HepG2 (cell line): ENCODE results near the gene RPL41. TPM values are rescaled to one million over a fixed set of nuclear protein-coding genes. Genes with fewer than 3 reads are reported as not detected.

ENCODE experiments used
- CCAR2 ChIP-seq: fragments of 200-400 bp; formaldehyde crosslinking; optimal IDR thresholded peaks from 2 replicates; pipeline ENCODE3; 2018; ENCODE audit warnings: low read depth, mild to moderate bottlenecking, low read length, moderate library complexity
- CTCF ChIP-seq: sonication (generic); formaldehyde crosslinking; IDR thresholded peaks from 2 replicates; pipeline ENCODE4 v1.5.0; 2020; ENCODE audit warnings: mild to moderate bottlenecking, missing genetic modification reagents, moderate library complexity
- GABPA ChIP-seq, 2 experiments: IDR thresholded peaks; 2 replicates each; pipeline ENCODE4 v1.6.1; 2011 to 2016; ENCODE audit warnings: low read depth in 2 of 2, low read length in 1 of 2, missing biosample characterization in 1 of 2, missing genetic modification characterization in 1 of 2
- HOXD1 ChIP-seq: sonication (generic); formaldehyde crosslinking; IDR thresholded peaks from 2 replicates; pipeline ENCODE4 v1.5.0; 2020; ENCODE audit warnings: missing genetic modification reagents
- JARID2 ChIP-seq: sonication (generic); formaldehyde crosslinking; IDR thresholded peaks from 2 replicates; pipeline ENCODE4 v1.8.1; 2023; ENCODE audit warnings: missing genetic modification reagents, inconsistent platforms; ENCODE audit not compliant: insufficient replicate concordance
- KDM2A ChIP-seq: sonication (generic); formaldehyde crosslinking; IDR thresholded peaks from 2 replicates; pipeline ENCODE4 v1.4.0; 2020; ENCODE audit warnings: low read depth, missing genetic modification reagents, borderline replicate concordance
- NR1H2 ChIP-seq: sonication (generic); formaldehyde crosslinking; IDR thresholded peaks from 2 replicates; pipeline ENCODE4 v1.8.1; 2022; ENCODE audit warnings: low read depth, missing genetic modification reagents, borderline replicate concordance
- POLR2AphosphoS5 ChIP-seq: IDR thresholded peaks from 2 replicates; pipeline ENCODE4 v1.6.1; 2012; ENCODE audit warnings: low read depth, low read length
- POLR2G ChIP-seq: fragments of 200-400 bp; formaldehyde crosslinking; IDR thresholded peaks from 2 replicates; pipeline ENCODE4 v1.6.1; 2018; ENCODE audit warnings: mild to moderate bottlenecking, low read depth, low read length, moderate library complexity
- RBM22 ChIP-seq: fragments of 200-400 bp; formaldehyde crosslinking; optimal IDR thresholded peaks from 2 replicates; pipeline ENCODE3; 2017; ENCODE audit warnings: mild to moderate bottlenecking, low read length, moderate library complexity
- RXRA ChIP-seq: sonication (generic); formaldehyde crosslinking; IDR thresholded peaks from 2 replicates; pipeline ENCODE4 v1.5.1; 2020; ENCODE audit warnings: missing genetic modification reagents
- SMAD9 ChIP-seq: sonication (generic); formaldehyde crosslinking; IDR thresholded peaks from 2 replicates; pipeline ENCODE4 v1.5.1; 2020; ENCODE audit warnings: mild to moderate bottlenecking, missing genetic modification reagents
- TCF7 ChIP-seq: sonication (generic); IDR thresholded peaks from 2 replicates; pipeline ENCODE4 v1.6.1; 2016; ENCODE audit warnings: antibody characterized with exemption, low read depth
- TSC22D2 ChIP-seq: sonication (generic); formaldehyde crosslinking; IDR thresholded peaks from 2 replicates; pipeline ENCODE4 v1.5.1; 2020; ENCODE audit warnings: missing genetic modification reagents, mild to moderate bottlenecking, borderline replicate concordance
- ZFP36 ChIP-seq: fragments of 150-350 bp; IDR thresholded peaks from 2 replicates; pipeline ENCODE4 v1.6.1; 2018; ENCODE audit warnings: borderline replicate concordance, low read length, low read depth; ENCODE audit not compliant: partially characterized antibody
- ZNF326 ChIP-seq: sonication (generic); formaldehyde crosslinking; IDR thresholded peaks from 2 replicates; pipeline ENCODE4 v1.4.0; 2020; ENCODE audit warnings: missing genetic modification reagents, borderline replicate concordance
- ZNF460 ChIP-seq: sonication (generic); formaldehyde crosslinking; IDR thresholded peaks from 2 replicates; pipeline ENCODE4 v1.5.1; 2020; ENCODE audit warnings: missing genetic modification reagents, mild to moderate bottlenecking, borderline replicate concordance
- ZNF597 ChIP-seq: sonication (generic); formaldehyde crosslinking; IDR thresholded peaks from 2 replicates; pipeline ENCODE4 v1.5.0; 2020; ENCODE audit warnings: missing genetic modification reagents
- ZNF737 ChIP-seq: sonication (generic); formaldehyde crosslinking; IDR thresholded peaks from 2 replicates; pipeline ENCODE4 v1.5.0; 2020; ENCODE audit warnings: missing genetic modification reagents, mild to moderate bottlenecking, borderline replicate concordance
- ZNF773 ChIP-seq: sonication (generic); formaldehyde crosslinking; IDR thresholded peaks from 2 replicates; pipeline ENCODE4 v1.4.0; 2020; ENCODE audit warnings: missing genetic modification reagents, borderline replicate concordance
- polyA plus RNA-seq, 8 experiments: library from polyadenylated mRNA; depleted of rRNA in 3 of 8; stranded (reverse) in 7 of 8; unstranded in 1 of 8; fragments of >200 nt; fragmentation: Illumina TruSeq in 4 of 8; extraction: Trizol in 4 of 8; gene quantifications; 2 replicates each; pipeline versions ENCODE4 v1.2.1 to v1.2.3, GENCODE V29; 2011 to 2016; ENCODE audit warnings: low read depth in 4 of 8, missing spikeins in 1 of 8, mixed read lengths in 1 of 8; ENCODE audit not compliant: insufficient read depth in 1 of 8
- total RNA-seq, 5 experiments: library from RNA; depleted of rRNA; stranded (reverse); fragments of >200 nt; fragmentation: Illumina TruSeq; extraction: Trizol; gene quantifications; 2 replicates each; pipeline ENCODE4 v1.2.3, GENCODE V29; 2016; ENCODE audit warnings: low read depth in 1 of 5
- TF ChIP-seq, protein P1 (sequence below): sonication (generic); formaldehyde crosslinking; IDR thresholded peaks from 2 replicates; pipeline ENCODE4 v1.8.0; 2022; ENCODE audit warnings: mild to moderate bottlenecking, missing genetic modification reagents; ENCODE audit not compliant: insufficient replicate concordance

RPL41 gene
- total and polyA plus RNA-seq, 2 of the 13 experiments (the other 11 are each of a cell fraction or from before 2014, with no cell fraction given) = 4,012 to 7,670 TPM

DNA sequence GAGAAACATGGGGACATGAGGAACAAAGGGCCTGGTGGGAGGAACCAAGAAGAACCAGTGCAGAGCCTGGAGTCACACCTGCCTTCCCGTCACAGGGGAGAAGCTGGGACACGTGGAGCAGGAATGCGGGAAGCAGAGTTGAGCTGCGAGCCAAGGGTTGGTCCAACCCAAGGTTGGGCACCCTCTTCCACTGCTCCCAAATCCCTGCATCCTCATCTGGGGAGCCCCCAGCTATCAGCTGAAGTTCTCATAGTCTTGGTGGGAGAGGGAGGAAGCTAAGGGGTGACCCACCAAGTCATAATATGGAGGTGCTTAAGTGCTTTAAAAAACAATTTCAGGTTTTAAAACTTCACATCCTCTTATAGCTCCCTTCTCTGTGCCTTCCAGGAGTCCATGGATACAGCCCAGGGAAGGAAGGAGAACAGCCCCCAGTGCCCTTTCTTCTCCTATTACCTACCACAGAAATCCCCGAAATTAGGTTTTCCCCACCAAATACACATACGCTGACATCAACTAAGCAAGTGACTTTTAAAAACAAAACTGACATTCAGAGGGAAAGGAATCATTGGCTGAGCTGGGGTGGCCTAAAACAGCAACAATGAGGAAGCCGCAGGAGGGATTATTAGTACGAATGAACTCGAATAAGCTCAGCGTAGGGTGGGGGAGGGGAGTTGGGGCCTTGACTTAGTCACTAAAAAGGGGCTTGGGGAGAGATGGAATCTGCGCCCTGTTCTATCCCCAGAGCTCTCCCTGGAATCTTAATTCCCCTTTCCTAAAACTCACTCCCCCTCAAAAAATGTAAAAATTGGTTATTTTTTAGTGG, 46.2 kb downstream of the RPL41 start (continued):
- peak; percentile 49 for TF ChIP-seq RBM22
- TF ChIP-seq HOXD1 = no peak
- TF ChIP-seq KDM2A (CRISPR knock-in tag) = no peak
- TF ChIP-seq TSC22D2 (CRISPR knock-in tag) = no peak
- peak; percentile 53; the same call in 1 of the 2 replicates for TF ChIP-seq POLR2G
- TF ChIP-seq CTCF (CRISPR knock-in tag) = no peak
- no peak for TF ChIP-seq ZNF773 (CRISPR knock-in tag)
- TF ChIP-seq CCAR2 = no peak
- TF ChIP-seq ZNF460 (CRISPR knock-in tag) = no peak
- no peak for TF ChIP-seq ZNF737 (CRISPR knock-in tag)
- no peak for TF ChIP-seq RXRA
- no peak for TF ChIP-seq TCF7
- no peak for TF ChIP-seq ZFP36
- TF ChIP-seq NR1H2 = no peak
- TF ChIP-seq, protein P1, sequence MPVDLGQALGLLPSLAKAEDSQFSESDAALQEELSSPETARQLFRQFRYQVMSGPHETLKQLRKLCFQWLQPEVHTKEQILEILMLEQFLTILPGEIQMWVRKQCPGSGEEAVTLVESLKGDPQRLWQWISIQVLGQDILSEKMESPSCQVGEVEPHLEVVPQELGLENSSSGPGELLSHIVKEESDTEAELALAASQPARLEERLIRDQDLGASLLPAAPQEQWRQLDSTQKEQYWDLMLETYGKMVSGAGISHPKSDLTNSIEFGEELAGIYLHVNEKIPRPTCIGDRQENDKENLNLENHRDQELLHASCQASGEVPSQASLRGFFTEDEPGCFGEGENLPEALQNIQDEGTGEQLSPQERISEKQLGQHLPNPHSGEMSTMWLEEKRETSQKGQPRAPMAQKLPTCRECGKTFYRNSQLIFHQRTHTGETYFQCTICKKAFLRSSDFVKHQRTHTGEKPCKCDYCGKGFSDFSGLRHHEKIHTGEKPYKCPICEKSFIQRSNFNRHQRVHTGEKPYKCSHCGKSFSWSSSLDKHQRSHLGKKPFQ (CRISPR knock-in tag) = no peak
- peak; percentile 42; the same call in 1 of the 2 replicates for TF ChIP-seq POLR2AphosphoS5
- TF ChIP-seq JARID2 (CRISPR knock-in tag) = no peak
- TF ChIP-seq ZNF326 (CRISPR knock-in tag) = no peak
- no peak for TF ChIP-seq GABPA (IDR thresholded peaks at IDR 0.05; ENCODE audit: low read depth, low read length)
- no peak for TF ChIP-seq GABPA (CRISPR knock-in tag; IDR thresholded peaks at IDR 0.05; ENCODE audit: low read depth)
- no peak for TF ChIP-seq SMAD9 (CRISPR knock-in tag)
- TF ChIP-seq ZNF597 (CRISPR knock-in tag) = no peak
